Spleen (tissue), 11 donors: ENCODE measurements around the gene TFAP2C. TPM values are rescaled to one million over a fixed set of nuclear protein-coding genes. Genes with fewer than 3 reads are reported as not detected.
"Not testable (repeated sequence)": the region's sequence is repeated elsewhere in the genome, so short reads cannot be mapped to it uniquely, and the experiment has no call there.

Experiments
- DNase-seq: peaks from one replicate; pipeline ENCODE4 v3.0.0-alpha.2; 2020
- H3K27ac ChIP-seq, 8 donors: fragments of 200-600 bp; sonication (generic) in 7 of 8; 1 replicate in 4 of 8; 2 replicates in 4 of 8; pipeline versions ENCODE4 v1.5.0 to v1.8.0; 2016 to 2021; ENCODE audit warnings: inconsistent platforms in 4 of 8, mild to moderate bottlenecking in 4 of 8, moderate library complexity in 1 of 8
- H3K27me3 ChIP-seq, 7 donors: fragments of 200-600 bp; sonication (generic) in 6 of 7; replicated peaks in 1 of 7; 1 replicate in 4 of 7; 2 replicates in 3 of 7; pipeline versions ENCODE4 v1.5.0 to v1.8.0; 2016 to 2021; ENCODE audit warnings: inconsistent platforms in 3 of 7, mild to moderate bottlenecking in 1 of 7
- H3K36me3 ChIP-seq, 6 donors: fragments of 200-600 bp; sonication (generic) in 5 of 6; 1 replicate in 4 of 6; 2 replicates in 2 of 6; pipeline versions ENCODE4 v1.5.0 to v1.8.0; 2016 to 2021; ENCODE audit warnings: inconsistent platforms in 2 of 6
- H3K4me1 ChIP-seq, 6 donors: fragments of 200-600 bp; sonication (generic) in 5 of 6; 1 replicate in 3 of 6; 2 replicates in 3 of 6; pipeline versions ENCODE4 v1.5.0 to v1.8.0; 2016 to 2021; ENCODE audit warnings: inconsistent platforms in 3 of 6
- H3K4me3 ChIP-seq, 8 donors: fragments of 200-600 bp; sonication (generic) in 7 of 8; 1 replicate in 4 of 8; 2 replicates in 4 of 8; pipeline versions ENCODE4 v1.5.0 to v1.8.0; 2016 to 2021; ENCODE audit warnings: inconsistent platforms in 4 of 8, mild to moderate bottlenecking in 4 of 8, moderate library complexity in 2 of 8
- H3K9me3 ChIP-seq, 8 donors: fragments of 200-600 bp; sonication (generic) in 7 of 8; 1 replicate in 4 of 8; 2 replicates in 4 of 8; pipeline versions ENCODE4 v1.5.0 to v1.8.0; 2016 to 2021; ENCODE audit warnings: inconsistent platforms in 4 of 8
- CTCF ChIP-seq, 11 experiments: fragments of 200-600 bp in 7 of 11; fragments of 450-650 bp in 4 of 11; sonication (generic) in 4 of 11; IDR thresholded peaks in 8 of 11; conservative IDR thresholded peaks in 3 of 11; 1 replicate in 7 of 11; 2 replicates in 4 of 11; pipeline versions ENCODE4 v1.4.0 to v1.8.0; 2016 to 2021; ENCODE audit warnings: antibody characterized with exemption in 11 of 11, inconsistent platforms in 4 of 11, mild to moderate bottlenecking in 1 of 11
- POLR2A ChIP-seq, 3 donors: fragments of 450-650 bp; IDR thresholded peaks; one replicate each; pipeline ENCODE4 v1.5.1; 2017; ENCODE audit warnings: antibody characterized with exemption in 3 of 3, mild to moderate bottlenecking in 1 of 3
- POLR2AphosphoS5 ChIP-seq, 3 donors: sonication (generic); formaldehyde crosslinking; IDR thresholded peaks; one replicate each; pipeline ENCODE4 v1.5.1; 2017; ENCODE audit warnings: antibody characterized with exemption in 3 of 3
- WGBS, 5 donors: extraction: QIAGEN DNeasy Blood & Tissue Kit in 3 of 5; methylation state at CpG; one replicate each; pipeline versions ENCODE4 v1.1.5 to v1.1.7; 2013 to 2018; 5-methylcytosine and 5-hydroxymethylcytosine counted together
- intact Hi-C: fragments of 100-400 bp; cut with DNase I; formaldehyde crosslinking; loops from one replicate; pipeline ENCODE4 v1.15.0; 2023; ENCODE audit warnings: low total_unique reads
- polyA plus RNA-seq, 3 donors: library from polyadenylated mRNA; stranded (reverse); fragments of 200-250 nt; gene quantifications; one replicate each; pipeline ENCODE4 v1.2.1, GENCODE V29; 2013
- total RNA-seq, 7 donors: library from RNA; depleted of rRNA in 3 of 7; stranded (reverse); fragments of >200 nt in 3 of 7; fragmentation: NEBNext Ultra II Directional in 4 of 7; extraction: Animal tissue kit (Norgen Biotek cat#: 25700) in 4 of 7; gene quantifications; one replicate each; pipeline versions ENCODE4 v1.1.0 to v1.2.1, GENCODE V29; 2016 to 2021
- donor health status: healthy with polysubstance abuse.
- donor health status: DM: no; HTN: no; CAD: no; lungs with moderate emphysema.
- donor health status: DM: no; HTN: no; CAD: no.
- donor health status: Bipolar disorder and iron deficiency.
- donor health status: healthy.
- donor health status: DM: no; HTN: no; CAD: no.
- donor health status: DM: yes; HTN: yes; CAD: no.

Gene TFAP2C
- total and polyA plus RNA-seq, 10 donors = 0.03 to 0.16 (median 0.10) TPM; not detected in 7

GRCh38 chr20:56646599-56646998 lies 17.5 kb downstream of the TFAP2C start:
- 83 to 92% (median 87%) methylated on average over 4 of the region's 4 CpGs for WGBS, 5 donors
- H3K4me1 ChIP-seq = no peaks in the 10 kb centered on the region
- H3K9me3 ChIP-seq = no peaks in the 10 kb centered on the region
- DNase-seq = no peak
- intact Hi-C loops = no loop called here
- no peak for TF ChIP-seq POLR2A (IDR thresholded peaks at IDR 0.05)
- TF ChIP-seq CTCF (IDR thresholded peaks at IDR 0.05 in 8 of 11, conservative IDR thresholded peaks at IDR 0.05 in 3 of 11) = no peak
- TF ChIP-seq POLR2AphosphoS5 (IDR thresholded peaks at IDR 0.05) = no peak
- no peak overlapping the region for H3K4me3 ChIP-seq
- no peak overlapping the region for H3K27ac ChIP-seq
- no peaks in the 10 kb centered on the region for H3K36me3 ChIP-seq
- peaks cover 0 to 31% (median 0%) of the 10 kb centered on the region in 7 donors for H3K27me3 ChIP-seq

- TF ChIP-seq POLR2A (IDR thresholded peaks at IDR 0.05) = no peak
- TF ChIP-seq POLR2AphosphoS5 (IDR thresholded peaks at IDR 0.05) = no peak
- TF ChIP-seq CTCF (IDR thresholded peaks at IDR 0.05 in 8 of 11, conservative IDR thresholded peaks at IDR 0.05 in 3 of 11) = no peak
- Histone ChIP-seq H3K27me3 (peaks cover 0 to 18% (median 0%) of the 10 kb centered on the region in 7 donors), H3K9me3 (no peaks in the 10 kb centered on the region), H3K27ac (no peak overlapping the region), H3K36me3 (no peaks in the 10 kb centered on the region), H3K4me3 (no peak overlapping the region), H3K4me1 (no peaks in the 10 kb centered on the region)
- intact Hi-C loops = no loop called here
- no peak for DNase-seq
- 87 to 97% (median 92%) methylated on average over 4 of the region's 4 CpGs for WGBS, 5 donors
Measured at GRCh38 chr20:56653211-56653610, 24.1 kb downstream of the TFAP2C start.

GRCh38 chr20:56656632-56657031 lies 27.5 kb downstream of the TFAP2C start:
- Histone ChIP-seq H3K27ac (no peak overlapping the region), H3K36me3 (no peaks in the 10 kb centered on the region), H3K9me3 (no peaks in the 10 kb centered on the region), H3K27me3 (peaks cover 0 to 22% (median 0%) of the 10 kb centered on the region in 7 donors), H3K4me1 (no peaks in the 10 kb centered on the region), H3K4me3 (no peak overlapping the region)
- no peak for TF ChIP-seq POLR2AphosphoS5 (IDR thresholded peaks at IDR 0.05)
- no peak for TF ChIP-seq CTCF (IDR thresholded peaks at IDR 0.05 in 8 of 11, conservative IDR thresholded peaks at IDR 0.05 in 3 of 11)
- TF ChIP-seq POLR2A (IDR thresholded peaks at IDR 0.05) = no peak
- no peak for DNase-seq
- intact Hi-C loops = no loop called here
- 45 to 54% (median 53%) methylated on average over 7 of the region's 7 CpGs for WGBS, 5 donors

- 70 to 83% (median 76%) methylated on average over 9 of the region's 9 CpGs for WGBS, 5 donors
- DNase-seq = no peak
- Histone ChIP-seq H3K36me3 (no peaks in the 10 kb centered on the region), H3K4me3 (no peak overlapping the region), H3K27me3 (peaks cover 0 to 25% (median 0%) of the 10 kb centered on the region in 7 donors), H3K27ac (no peak overlapping the region), H3K4me1 (no peaks in the 10 kb centered on the region), H3K9me3 (no peaks in the 10 kb centered on the region)
- intact Hi-C loops = no loop called here
- no peak for TF ChIP-seq CTCF (IDR thresholded peaks at IDR 0.05 in 8 of 11, conservative IDR thresholded peaks at IDR 0.05 in 3 of 11)
- no peak for TF ChIP-seq POLR2A (IDR thresholded peaks at IDR 0.05)
- no peak for TF ChIP-seq POLR2AphosphoS5 (IDR thresholded peaks at IDR 0.05)
Measured at GRCh38 chr20:56657879-56658278, 28.8 kb downstream of the TFAP2C start.

GRCh38 chr20:56658341-56658947 lies 29.3 kb downstream of the TFAP2C start:
- H3K27ac ChIP-seq, DNase-seq, intact Hi-C loops, H3K4me1 ChIP-seq, H3K36me3 ChIP-seq, H3K9me3 ChIP-seq, H3K4me3 ChIP-seq: not testable (repeated sequence)
- H3K27me3 ChIP-seq = peaks cover 0 to 25% (median 0%) of the 10 kb centered on the region in 7 donors
- 81 to 94% (median 89%) methylated on average over 8 of the region's 8 CpGs for whole genome bisulfite sequencing, 5 donors
